Spleen (tissue), 11 donors: Measurements from ENCODE around the gene CLMP. TPM values are rescaled to one million over a fixed set of nuclear protein-coding genes. Genes with fewer than 3 reads are reported as not detected.

Source experiments
- DNase-seq: peaks from one replicate; pipeline ENCODE4 v3.0.0-alpha.2; 2020
- H3K27ac ChIP-seq, 8 donors: fragments of 200-600 bp; sonication (generic) in 7 of 8; 1 replicate in 4 of 8; 2 replicates in 4 of 8; pipeline versions ENCODE4 v1.5.0 to v1.8.0; 2016 to 2021; ENCODE audit warnings: inconsistent platforms in 4 of 8, mild to moderate bottlenecking in 4 of 8, moderate library complexity in 1 of 8
- H3K27me3 ChIP-seq, 7 donors: fragments of 200-600 bp; sonication (generic) in 6 of 7; replicated peaks in 1 of 7; 1 replicate in 4 of 7; 2 replicates in 3 of 7; pipeline versions ENCODE4 v1.5.0 to v1.8.0; 2016 to 2021; ENCODE audit warnings: inconsistent platforms in 3 of 7, mild to moderate bottlenecking in 1 of 7
- H3K36me3 ChIP-seq, 6 donors: fragments of 200-600 bp; sonication (generic) in 5 of 6; 1 replicate in 4 of 6; 2 replicates in 2 of 6; pipeline versions ENCODE4 v1.5.0 to v1.8.0; 2016 to 2021; ENCODE audit warnings: inconsistent platforms in 2 of 6
- H3K4me1 ChIP-seq, 6 donors: fragments of 200-600 bp; sonication (generic) in 5 of 6; 1 replicate in 3 of 6; 2 replicates in 3 of 6; pipeline versions ENCODE4 v1.5.0 to v1.8.0; 2016 to 2021; ENCODE audit warnings: inconsistent platforms in 3 of 6
- H3K4me3 ChIP-seq, 8 donors: fragments of 200-600 bp; sonication (generic) in 7 of 8; 1 replicate in 4 of 8; 2 replicates in 4 of 8; pipeline versions ENCODE4 v1.5.0 to v1.8.0; 2016 to 2021; ENCODE audit warnings: inconsistent platforms in 4 of 8, mild to moderate bottlenecking in 4 of 8, moderate library complexity in 2 of 8
- H3K9me3 ChIP-seq, 8 donors: fragments of 200-600 bp; sonication (generic) in 7 of 8; 1 replicate in 4 of 8; 2 replicates in 4 of 8; pipeline versions ENCODE4 v1.5.0 to v1.8.0; 2016 to 2021; ENCODE audit warnings: inconsistent platforms in 4 of 8
- POLR2A ChIP-seq, 3 donors: fragments of 450-650 bp; IDR thresholded peaks; one replicate each; pipeline ENCODE4 v1.5.1; 2017; ENCODE audit warnings: antibody characterized with exemption in 3 of 3, mild to moderate bottlenecking in 1 of 3
- POLR2AphosphoS5 ChIP-seq, 3 donors: sonication (generic); formaldehyde crosslinking; IDR thresholded peaks; one replicate each; pipeline ENCODE4 v1.5.1; 2017; ENCODE audit warnings: antibody characterized with exemption in 3 of 3
- WGBS, 5 donors: extraction: QIAGEN DNeasy Blood & Tissue Kit in 3 of 5; methylation state at CpG; one replicate each; pipeline versions ENCODE4 v1.1.5 to v1.1.7; 2013 to 2018; 5-methylcytosine and 5-hydroxymethylcytosine counted together
- intact Hi-C: fragments of 100-400 bp; cut with DNase I; formaldehyde crosslinking; loops from one replicate; pipeline ENCODE4 v1.15.0; 2023; ENCODE audit warnings: low total_unique reads
- polyA plus RNA-seq, 3 donors: library from polyadenylated mRNA; stranded (reverse); fragments of 200-250 nt; gene quantifications; one replicate each; pipeline ENCODE4 v1.2.1, GENCODE V29; 2013
- small RNA-seq, 4 donors: library from RNA; depleted of rRNA; stranded (forward); fragments of <200 nt; gene quantifications; one replicate each; pipeline ENCODE3, GENCODE V24; 2016
- total RNA-seq, 7 donors: library from RNA; depleted of rRNA in 3 of 7; stranded (reverse); fragments of >200 nt in 3 of 7; fragmentation: NEBNext Ultra II Directional in 4 of 7; extraction: Animal tissue kit (Norgen Biotek cat#: 25700) in 4 of 7; gene quantifications; one replicate each; pipeline versions ENCODE4 v1.1.0 to v1.2.1, GENCODE V29; 2016 to 2021
- TF ChIP-seq, protein P1 (sequence below), 11 experiments: fragments of 200-600 bp in 7 of 11; fragments of 450-650 bp in 4 of 11; sonication (generic) in 4 of 11; IDR thresholded peaks in 8 of 11; conservative IDR thresholded peaks in 3 of 11; 1 replicate in 7 of 11; 2 replicates in 4 of 11; pipeline versions ENCODE4 v1.4.0 to v1.8.0; 2016 to 2021; ENCODE audit warnings: antibody characterized with exemption in 11 of 11, inconsistent platforms in 4 of 11, mild to moderate bottlenecking in 1 of 11
- donor health status: healthy with polysubstance abuse.
- donor health status: DM: no; HTN: no; CAD: no; lungs with moderate emphysema.
- donor health status: DM: no; HTN: no; CAD: no.
- donor health status: Bipolar disorder and iron deficiency.
- donor health status: healthy.
- donor health status: DM: no; HTN: no; CAD: no.
- donor health status: DM: yes; HTN: yes; CAD: no.

The CLMP gene
- total and polyA plus RNA-seq, 10 donors = 3.1 to 36.5 (median 13.1) TPM

DNA sequence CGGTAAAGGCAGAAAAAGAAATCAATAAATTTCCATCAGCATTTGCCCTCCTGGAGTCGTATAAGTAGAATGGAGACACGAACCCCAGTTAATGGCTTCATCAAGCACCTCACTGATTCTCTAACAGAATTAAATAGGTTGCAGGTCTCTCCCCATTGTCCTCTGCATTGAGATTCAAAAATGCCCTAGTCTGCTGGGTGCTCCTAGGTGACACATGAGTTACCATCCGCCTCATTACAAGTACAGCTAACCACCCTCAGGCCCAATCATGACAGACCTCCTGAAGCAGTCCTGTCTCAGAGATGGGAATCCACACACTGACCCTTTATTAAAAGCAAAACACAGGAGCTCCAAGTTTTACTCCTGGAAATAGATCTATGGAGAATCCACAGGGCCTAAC is 164.5 kb downstream of the CLMP start:
- intact Hi-C loops = no loop called here
- no peaks in the 10 kb centered on the region for H3K36me3 ChIP-seq
- H3K27me3 ChIP-seq = no peaks in the 10 kb centered on the region
- H3K9me3 ChIP-seq = no peaks in the 10 kb centered on the region
- WGBS, 5 donors = 74 to 93% (median 89%) methylated on average over 4 of the region's 4 CpGs
- DNase-seq = no peak
- no peak for TF ChIP-seq POLR2A (IDR thresholded peaks at IDR 0.05)
- TF ChIP-seq POLR2AphosphoS5 (IDR thresholded peaks at IDR 0.05) = no peak
- TF ChIP-seq, protein P1, sequence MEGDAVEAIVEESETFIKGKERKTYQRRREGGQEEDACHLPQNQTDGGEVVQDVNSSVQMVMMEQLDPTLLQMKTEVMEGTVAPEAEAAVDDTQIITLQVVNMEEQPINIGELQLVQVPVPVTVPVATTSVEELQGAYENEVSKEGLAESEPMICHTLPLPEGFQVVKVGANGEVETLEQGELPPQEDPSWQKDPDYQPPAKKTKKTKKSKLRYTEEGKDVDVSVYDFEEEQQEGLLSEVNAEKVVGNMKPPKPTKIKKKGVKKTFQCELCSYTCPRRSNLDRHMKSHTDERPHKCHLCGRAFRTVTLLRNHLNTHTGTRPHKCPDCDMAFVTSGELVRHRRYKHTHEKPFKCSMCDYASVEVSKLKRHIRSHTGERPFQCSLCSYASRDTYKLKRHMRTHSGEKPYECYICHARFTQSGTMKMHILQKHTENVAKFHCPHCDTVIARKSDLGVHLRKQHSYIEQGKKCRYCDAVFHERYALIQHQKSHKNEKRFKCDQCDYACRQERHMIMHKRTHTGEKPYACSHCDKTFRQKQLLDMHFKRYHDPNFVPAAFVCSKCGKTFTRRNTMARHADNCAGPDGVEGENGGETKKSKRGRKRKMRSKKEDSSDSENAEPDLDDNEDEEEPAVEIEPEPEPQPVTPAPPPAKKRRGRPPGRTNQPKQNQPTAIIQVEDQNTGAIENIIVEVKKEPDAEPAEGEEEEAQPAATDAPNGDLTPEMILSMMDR (IDR thresholded peaks at IDR 0.05 in 8 of 11, conservative IDR thresholded peaks at IDR 0.05 in 3 of 11) = no peak
- H3K4me3 ChIP-seq = no peak overlapping the region
- peaks cover 0 to 8% (median 0%) of the 10 kb centered on the region in 6 donors for H3K4me1 ChIP-seq
- no peak overlapping the region for H3K27ac ChIP-seq

DNA sequence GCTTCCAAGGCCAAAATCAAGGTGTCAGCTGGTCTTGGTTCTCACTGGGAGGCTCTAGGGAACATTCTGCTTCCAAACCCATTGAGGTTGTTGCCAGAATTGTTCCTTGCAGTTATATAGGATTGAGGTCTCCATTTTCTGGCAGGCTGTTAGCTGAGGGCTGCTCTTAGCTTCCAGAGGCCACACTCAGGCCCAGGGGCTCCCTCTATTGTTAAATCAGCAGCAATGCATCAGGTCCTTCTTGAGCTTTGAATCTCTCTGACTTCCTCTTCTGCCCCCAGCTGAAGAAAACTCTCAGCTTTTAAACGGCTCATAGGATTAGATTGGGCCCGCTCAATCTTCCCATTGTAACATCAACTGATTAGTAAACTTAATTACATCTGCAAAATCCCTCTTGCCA is 174.1 kb downstream of the CLMP start:
- Histone ChIP-seq H3K9me3 (no peaks in the 10 kb centered on the region), H3K4me3 (no peak overlapping the region), H3K36me3 (no peaks in the 10 kb centered on the region), H3K27me3 (peaks cover 0 to 11% (median 0%) of the 10 kb centered on the region in 7 donors), H3K27ac (no peak overlapping the region), H3K4me1 (peaks cover 0 to 12% (median 8%) of the 10 kb centered on the region in 6 donors)
- intact Hi-C loops = loop anchor here (10.0 kb wide), 2 partner anchors 156 to 396 kb away; no protein-coding TSS in a partner anchor
- no peak for DNase-seq
- WGBS, 5 donors = 19 to 40% (median 27%) methylated on average over 2 of the region's 2 CpGs
- no peak for TF ChIP-seq POLR2A (IDR thresholded peaks at IDR 0.05)
- TF ChIP-seq, protein P1 (IDR thresholded peaks at IDR 0.05 in 8 of 11, conservative IDR thresholded peaks at IDR 0.05 in 3 of 11) = peak in 9 of 11 experiments; percentile 14 to 67 (median 44)

Small RNAs within 50 kb of the gene (small RNA-seq; reads per million reads assigned to genes)
- 0 reads per million in 4 donors for gene RPL31P47
- 0 reads per million in 4 donors for gene SNORD14C
- gene SNORD14D = 0 reads per million in 4 donors
- gene SNORD14E = 228 to 294 (median 261) reads per million in 4 donors

Other genes with a start within 250 kb of the CLMP start
- not detected for gene BSX, start 213.4 kb downstream of the CLMP start, total RNA-seq
- not detected for gene BSX, start 213.4 kb downstream of the CLMP start, polyA plus RNA-seq
- 1,000 to 10,000 TPM in 1 of 7 donors, 100 to 1,000 TPM in 6; 550 to 1,026 (median 678) TPM for gene HSPA8, start 133.1 kb downstream of the CLMP start, total RNA-seq
- gene HSPA8, start 133.1 kb downstream of the CLMP start, polyA plus RNA-seq = 100 to 1,000 TPM; 110 to 369 (median 156) TPM
- gene GRAMD1B, start 235.0 kb upstream of the CLMP start, total RNA-seq = 10 to 100 TPM in 4 of 7 donors, 1 to 10 TPM in 3; 5.5 to 15.6 (median 11.1) TPM
- 1 to 10 TPM; 1.7 to 2.4 (median 1.7) TPM for gene GRAMD1B, start 235.0 kb upstream of the CLMP start, polyA plus RNA-seq